Measurements from ENCODE around the gene BRF1.

- no peak for TF ChIP-seq ZBTB33 (IDR thresholded peaks at IDR 0.05; ENCODE audit: extremely low read depth, insufficient replicate concordance, low read length)
- no peak for TF ChIP-seq CTCF (IDR thresholded peaks at IDR 0.05 in 2 of 3, conservative IDR thresholded peaks at IDR 0.05 in 1 of 3; ENCODE audit: borderline replicate concordance in 1 of 3, insufficient read depth in 1 of 3, low read depth in 2 of 3, low read length in 2 of 3)
- no peak for TF ChIP-seq EZH2phosphoT487 (IDR thresholded peaks at IDR 0.05; ENCODE audit: borderline replicate concordance)
- TF ChIP-seq FOSL1 (IDR thresholded peaks at IDR 0.05; ENCODE audit: low read depth), result no peak
- TF ChIP-seq SRF (IDR thresholded peaks at IDR 0.05; ENCODE audit: low read depth), result no peak
- TF ChIP-seq EZH2 (IDR thresholded peaks at IDR 0.05), result no peak
- TF ChIP-seq SIN3A (IDR thresholded peaks at IDR 0.05; ENCODE audit: low read depth), result no peak
- no peak for TF ChIP-seq ELF1 (IDR thresholded peaks at IDR 0.05; ENCODE audit: borderline replicate concordance, low read depth)
- TF ChIP-seq POLR2AphosphoS5 (IDR thresholded peaks at IDR 0.05; ENCODE audit: low read depth, low read length), result no peak
- TF ChIP-seq ATF3 (IDR thresholded peaks at IDR 0.05), result no peak
- TF ChIP-seq POLR2A (IDR thresholded peaks at IDR 0.05; ENCODE audit: borderline replicate concordance, extremely low read depth, insufficient read depth, insufficient read length), result no peak
- TF ChIP-seq RAD21 (IDR thresholded peaks at IDR 0.05; ENCODE audit: low read depth), result no peak
Measured at GRCh38 chr14:105315941-105316576, 15.3 kb upstream of the BRF1 start.

Measured in HCT116 (cell line).